GM04504 (cell line): ENCODE data around the gene LGALS9.
"Not testable (repeated sequence)": the region's sequence is repeated elsewhere in the genome, so short reads cannot be mapped to it uniquely, and the experiment has no call there.

Source experiments
- DNase-seq: peaks from one replicate; pipeline ENCODE4 v3.0.0-alpha.2; 2012; ENCODE audit warnings: low read depth

LGALS9 gene

GRCh38 chr17:27690882-27691281 lies 59.9 kb downstream of the LGALS9 start:
- DNase-seq: no peak

- not testable (repeated sequence) for DNase-seq
Observed at GRCh38 chr17:27695254-27695814, 64.3 kb downstream of the LGALS9 start.
